ENCODE measurements around the gene SPTBN5.

SPTBN5 gene

DNA sequence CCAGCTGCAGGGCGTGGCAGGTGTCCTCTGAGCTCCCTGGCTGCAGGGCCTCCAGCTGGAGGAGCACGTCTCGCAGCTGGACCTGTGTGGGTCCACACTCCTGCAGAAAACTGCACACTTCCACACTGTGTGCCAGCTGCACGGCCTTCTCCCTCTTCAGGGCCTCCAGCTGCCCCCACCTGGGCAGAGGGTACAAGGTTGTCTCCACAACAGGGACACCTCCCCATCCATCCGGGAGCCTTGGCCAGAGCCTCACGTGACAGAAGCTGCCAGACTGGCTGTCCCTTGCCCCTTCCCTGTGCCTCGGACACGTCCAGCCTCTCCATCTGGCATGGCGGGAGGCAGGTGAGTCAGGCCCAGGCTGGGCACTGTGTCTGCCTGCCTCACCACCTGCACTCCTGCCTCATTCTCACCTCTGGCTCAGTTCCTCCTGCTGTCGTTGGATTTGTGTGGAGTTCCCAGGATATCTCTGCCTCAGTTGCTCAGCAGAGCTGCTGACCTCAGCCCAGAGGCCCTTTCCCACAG, 14.5 kb downstream of the SPTBN5 start:
- Histone ChIP-seq H3K9ac (ENCODE audit: low read depth, low read length) (no peak overlapping the region), H3K36me3 (ENCODE audit: control insufficient read depth, insufficient read depth, low read length) (no peaks in the 10 kb centered on the region), H3K9me3 (ENCODE audit: control insufficient read depth, insufficient read depth, low read length) (no peaks in the 10 kb centered on the region), H3K4me3 (ENCODE audit: low read depth, low read length) (no peak overlapping the region), H3K27me3 (ENCODE audit: control insufficient read depth, insufficient read depth, low read length) (peaks cover 28% of the 10 kb centered on the region), H3K4me1 (ENCODE audit: control insufficient read depth, insufficient read depth, low read length) (no peaks in the 10 kb centered on the region)

DNA sequence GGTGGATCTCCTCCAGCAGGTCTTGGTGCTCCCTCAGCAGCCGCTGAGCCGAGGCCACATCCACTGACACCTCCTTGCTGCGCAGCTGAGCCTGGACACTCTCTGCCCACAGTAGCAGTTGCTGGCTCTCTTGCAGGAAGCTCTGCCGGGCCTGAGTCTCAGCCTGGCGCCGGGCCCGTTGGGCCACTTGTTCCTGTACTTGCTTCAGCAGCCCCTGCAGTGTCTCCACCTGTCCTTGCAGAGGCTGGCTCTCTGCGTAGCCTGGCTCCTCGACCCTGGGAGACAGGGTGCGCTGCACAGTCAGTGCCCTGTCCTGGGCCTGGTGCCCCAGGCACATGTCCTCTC, 15.5 kb downstream of the SPTBN5 start:
- Histone ChIP-seq H3K36me3 (ENCODE audit: control insufficient read depth, insufficient read depth, low read length) (no peaks in the 10 kb centered on the region), H3K4me1 (ENCODE audit: control insufficient read depth, insufficient read depth, low read length) (no peaks in the 10 kb centered on the region), H3K9ac (ENCODE audit: low read depth, low read length) (no peak overlapping the region), H3K27me3 (ENCODE audit: control insufficient read depth, insufficient read depth, low read length) (peaks cover 25% of the 10 kb centered on the region), H3K4me3 (ENCODE audit: low read depth, low read length) (no peak overlapping the region), H3K9me3 (ENCODE audit: control insufficient read depth, insufficient read depth, low read length) (no peaks in the 10 kb centered on the region)

- Histone ChIP-seq H3K9ac (ENCODE audit: low read depth, low read length) (no peak overlapping the region), H3K4me1 (ENCODE audit: control insufficient read depth, insufficient read depth, low read length) (no peaks in the 10 kb centered on the region), H3K27me3 (ENCODE audit: control insufficient read depth, insufficient read depth, low read length) (peaks cover 20% of the 10 kb centered on the region), H3K36me3 (ENCODE audit: control insufficient read depth, insufficient read depth, low read length) (no peaks in the 10 kb centered on the region), H3K4me3 (ENCODE audit: low read depth, low read length) (no peak overlapping the region), H3K9me3 (ENCODE audit: control insufficient read depth, insufficient read depth, low read length) (no peaks in the 10 kb centered on the region)
Observed at GRCh38 chr15:41877631-41878354, 16.1 kb downstream of the SPTBN5 start.

DNA sequence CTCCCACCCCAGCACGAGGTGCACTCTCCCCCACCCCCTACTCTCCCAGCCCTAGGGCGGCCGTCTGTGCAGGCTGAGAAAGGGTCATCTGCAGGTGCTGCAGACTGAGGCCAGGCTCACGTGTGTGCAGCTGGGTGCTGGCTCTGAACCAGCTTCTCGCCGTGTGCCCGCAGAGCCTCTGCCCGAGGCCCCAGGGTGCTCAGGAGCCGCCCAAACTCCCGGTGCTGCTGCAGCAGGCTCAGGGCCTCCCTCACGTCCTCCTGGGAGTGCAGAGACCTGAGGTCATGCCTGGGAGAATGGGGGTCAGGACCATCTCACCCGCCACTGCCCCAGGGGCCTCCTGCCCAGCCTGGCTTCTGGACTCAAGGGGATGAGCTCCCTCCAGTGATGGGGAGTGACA, 17.2 kb downstream of the SPTBN5 start:
- H3K27me3 ChIP-seq (ENCODE audit: control insufficient read depth, insufficient read depth, low read length), result peaks cover 14% of the 10 kb centered on the region
- no peak overlapping the region for H3K4me3 ChIP-seq (ENCODE audit: low read depth, low read length)
- no peak overlapping the region for H3K9ac ChIP-seq (ENCODE audit: low read depth, low read length)
- H3K36me3 ChIP-seq (ENCODE audit: control insufficient read depth, insufficient read depth, low read length), result no peaks in the 10 kb centered on the region
- no peaks in the 10 kb centered on the region for H3K4me1 ChIP-seq (ENCODE audit: control insufficient read depth, insufficient read depth, low read length)
- H3K9me3 ChIP-seq (ENCODE audit: control insufficient read depth, insufficient read depth, low read length), result no peaks in the 10 kb centered on the region

DNA sequence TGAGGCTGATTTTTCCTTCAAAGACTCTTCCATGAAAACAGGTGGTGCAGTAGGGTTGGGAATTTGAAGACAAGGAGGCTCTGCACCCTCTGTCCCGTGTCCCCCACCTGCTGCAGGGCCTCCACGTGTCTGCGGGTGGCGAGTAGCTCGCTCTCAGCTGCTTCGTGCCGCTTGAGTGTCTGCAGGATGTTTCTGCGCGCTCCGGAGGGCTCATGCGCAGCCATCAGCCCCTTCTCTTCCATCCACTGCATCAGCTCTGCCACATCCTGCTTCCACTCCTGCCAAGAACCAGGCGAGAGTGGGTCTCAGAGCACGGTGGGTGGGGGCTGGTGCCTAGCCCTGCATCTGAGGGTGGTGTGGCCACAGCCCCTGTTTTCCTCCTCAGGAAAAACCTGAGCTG, 17.8 kb downstream of the SPTBN5 start:
- peaks cover 8% of the 10 kb centered on the region for H3K27me3 ChIP-seq (ENCODE audit: control insufficient read depth, insufficient read depth, low read length)
- no peak overlapping the region for H3K4me3 ChIP-seq (ENCODE audit: low read depth, low read length)
- no peak overlapping the region for H3K9ac ChIP-seq (ENCODE audit: low read depth, low read length)
- H3K4me1 ChIP-seq (ENCODE audit: control insufficient read depth, insufficient read depth, low read length), result no peaks in the 10 kb centered on the region
- no peaks in the 10 kb centered on the region for H3K36me3 ChIP-seq (ENCODE audit: control insufficient read depth, insufficient read depth, low read length)
- no peaks in the 10 kb centered on the region for H3K9me3 ChIP-seq (ENCODE audit: control insufficient read depth, insufficient read depth, low read length)

DNA sequence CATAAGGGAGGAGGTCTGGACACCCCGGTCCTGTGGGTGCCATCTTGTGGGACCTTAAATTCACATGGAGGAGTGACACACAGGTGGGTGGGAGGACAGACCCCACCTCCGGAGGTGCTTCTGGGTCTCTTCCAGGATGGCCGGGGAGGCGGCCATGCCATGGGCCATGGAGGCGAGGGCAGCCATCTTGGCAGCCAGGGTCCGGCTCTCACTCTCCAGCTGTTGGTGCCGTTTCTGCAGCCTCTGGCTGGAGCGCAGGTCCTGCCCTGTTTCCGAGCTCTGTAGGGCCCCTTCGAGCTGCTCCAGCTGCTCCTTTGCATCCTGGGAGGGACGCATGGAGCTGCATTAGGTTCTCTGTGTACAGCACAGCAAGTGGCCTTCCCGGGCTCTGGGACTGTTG, 19.1 kb downstream of the SPTBN5 start:
- no peaks in the 10 kb centered on the region for H3K36me3 ChIP-seq (ENCODE audit: control insufficient read depth, insufficient read depth, low read length)
- no peaks in the 10 kb centered on the region for H3K9me3 ChIP-seq (ENCODE audit: control insufficient read depth, insufficient read depth, low read length)
- H3K4me1 ChIP-seq (ENCODE audit: control insufficient read depth, insufficient read depth, low read length), result no peaks in the 10 kb centered on the region
- H3K27me3 ChIP-seq (ENCODE audit: control insufficient read depth, insufficient read depth, low read length), result peaks cover under 1% of the 10 kb centered on the region
- H3K9ac ChIP-seq (ENCODE audit: low read depth, low read length), result no peak overlapping the region
- H3K4me3 ChIP-seq (ENCODE audit: low read depth, low read length), result no peak overlapping the region

DNA sequence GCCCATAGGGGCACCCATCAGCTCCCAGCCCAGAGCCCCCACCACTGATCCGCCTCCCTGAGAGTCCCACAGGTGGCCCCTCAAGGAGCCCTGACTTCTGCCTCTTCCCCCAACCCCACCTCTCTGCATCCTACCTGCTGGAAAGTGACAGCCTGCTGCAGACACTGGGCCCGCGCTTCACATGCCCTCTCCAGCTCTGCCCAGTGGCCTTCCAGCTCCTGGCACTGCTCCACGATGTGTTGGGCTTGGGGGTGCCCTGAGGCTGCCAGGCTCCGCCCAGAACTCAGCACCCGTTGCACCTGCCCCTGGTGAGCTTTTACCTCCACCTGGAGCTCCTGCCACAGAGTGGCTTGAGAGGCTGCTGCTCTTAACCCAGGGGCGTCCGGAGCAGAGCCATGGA, 20.1 kb downstream of the SPTBN5 start:
- Histone ChIP-seq H3K4me1 (ENCODE audit: control insufficient read depth, insufficient read depth, low read length) (no peaks in the 10 kb centered on the region), H3K9me3 (ENCODE audit: control insufficient read depth, insufficient read depth, low read length) (no peaks in the 10 kb centered on the region), H3K9ac (ENCODE audit: low read depth, low read length) (no peak overlapping the region), H3K36me3 (ENCODE audit: control insufficient read depth, insufficient read depth, low read length) (no peaks in the 10 kb centered on the region), H3K27me3 (ENCODE audit: control insufficient read depth, insufficient read depth, low read length) (no peaks in the 10 kb centered on the region), H3K4me3 (ENCODE audit: low read depth, low read length) (no peak overlapping the region)

- no peaks in the 10 kb centered on the region for H3K4me1 ChIP-seq (ENCODE audit: control insufficient read depth, insufficient read depth, low read length)
- no peak overlapping the region for H3K4me3 ChIP-seq (ENCODE audit: low read depth, low read length)
- no peaks in the 10 kb centered on the region for H3K27me3 ChIP-seq (ENCODE audit: control insufficient read depth, insufficient read depth, low read length)
- no peaks in the 10 kb centered on the region for H3K9me3 ChIP-seq (ENCODE audit: control insufficient read depth, insufficient read depth, low read length)
- H3K9ac ChIP-seq (ENCODE audit: low read depth, low read length), result no peak overlapping the region
- no peaks in the 10 kb centered on the region for H3K36me3 ChIP-seq (ENCODE audit: control insufficient read depth, insufficient read depth, low read length)
Observed at GRCh38 chr15:41872166-41872747, 21.6 kb downstream of the SPTBN5 start.

DNA sequence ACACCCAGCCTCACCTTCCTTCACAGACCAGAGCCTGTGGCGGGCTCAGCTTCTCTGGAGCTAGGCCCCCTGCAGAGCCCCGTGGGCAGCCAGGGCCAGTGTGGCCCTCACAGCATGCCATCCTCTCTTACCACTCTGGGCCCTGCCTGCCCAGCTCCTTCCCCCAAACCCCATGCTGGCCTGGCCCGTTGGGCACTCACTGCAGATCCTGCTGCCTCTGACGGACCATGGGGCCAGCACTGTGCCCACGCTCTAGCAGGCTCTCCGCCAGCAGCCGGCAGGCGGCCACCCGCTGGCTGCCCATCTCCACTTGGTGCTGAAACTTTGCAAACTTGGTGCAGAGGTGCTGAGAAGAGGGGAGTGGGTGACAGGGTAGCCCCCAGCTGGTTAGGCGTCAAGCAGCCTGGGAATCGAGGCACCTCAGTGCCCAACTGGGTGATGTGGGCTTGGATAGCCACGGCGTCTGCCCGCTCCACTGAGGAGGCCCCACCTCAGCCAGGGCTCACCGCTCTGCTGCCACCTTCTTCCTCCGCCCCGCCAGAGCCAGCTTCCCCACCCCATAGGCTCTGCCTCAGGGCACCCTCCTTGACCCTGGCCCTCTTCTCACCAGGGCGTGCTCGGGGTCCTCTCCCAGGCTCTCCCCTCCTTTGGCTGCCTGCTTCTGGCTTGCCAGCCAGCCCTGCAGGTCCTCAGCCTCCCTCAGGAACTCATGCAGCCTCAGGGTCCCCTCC, 22.5 kb downstream of the SPTBN5 start:
- Histone ChIP-seq H3K4me1 (ENCODE audit: control insufficient read depth, insufficient read depth, low read length) (no peaks in the 10 kb centered on the region), H3K4me3 (ENCODE audit: low read depth, low read length) (no peak overlapping the region), H3K9ac (ENCODE audit: low read depth, low read length) (no peak overlapping the region), H3K9me3 (ENCODE audit: control insufficient read depth, insufficient read depth, low read length) (no peaks in the 10 kb centered on the region), H3K36me3 (ENCODE audit: control insufficient read depth, insufficient read depth, low read length) (no peaks in the 10 kb centered on the region), H3K27me3 (ENCODE audit: control insufficient read depth, insufficient read depth, low read length) (no peaks in the 10 kb centered on the region)

DNA sequence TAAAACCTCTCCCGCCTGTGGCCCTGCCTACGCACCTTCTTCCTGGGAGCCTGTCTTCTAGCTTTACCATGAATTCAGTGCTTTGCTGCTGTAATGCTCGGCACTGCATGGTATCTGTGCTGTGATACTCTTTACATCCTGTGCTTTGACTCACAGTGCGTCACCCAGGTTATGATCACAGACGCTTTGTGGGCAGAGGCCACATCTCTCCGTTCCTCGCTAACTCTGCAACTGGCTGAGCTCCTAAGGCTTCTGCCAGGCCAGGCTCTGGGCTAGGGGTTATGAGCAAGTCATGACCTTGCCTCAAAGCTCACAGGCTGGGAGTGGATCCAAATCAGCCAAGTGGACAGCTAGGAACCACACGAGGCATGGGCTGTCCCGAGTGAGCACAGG, 23.2 kb downstream of the SPTBN5 start:
- no peak overlapping the region for H3K9ac ChIP-seq (ENCODE audit: low read depth, low read length)

DNA sequence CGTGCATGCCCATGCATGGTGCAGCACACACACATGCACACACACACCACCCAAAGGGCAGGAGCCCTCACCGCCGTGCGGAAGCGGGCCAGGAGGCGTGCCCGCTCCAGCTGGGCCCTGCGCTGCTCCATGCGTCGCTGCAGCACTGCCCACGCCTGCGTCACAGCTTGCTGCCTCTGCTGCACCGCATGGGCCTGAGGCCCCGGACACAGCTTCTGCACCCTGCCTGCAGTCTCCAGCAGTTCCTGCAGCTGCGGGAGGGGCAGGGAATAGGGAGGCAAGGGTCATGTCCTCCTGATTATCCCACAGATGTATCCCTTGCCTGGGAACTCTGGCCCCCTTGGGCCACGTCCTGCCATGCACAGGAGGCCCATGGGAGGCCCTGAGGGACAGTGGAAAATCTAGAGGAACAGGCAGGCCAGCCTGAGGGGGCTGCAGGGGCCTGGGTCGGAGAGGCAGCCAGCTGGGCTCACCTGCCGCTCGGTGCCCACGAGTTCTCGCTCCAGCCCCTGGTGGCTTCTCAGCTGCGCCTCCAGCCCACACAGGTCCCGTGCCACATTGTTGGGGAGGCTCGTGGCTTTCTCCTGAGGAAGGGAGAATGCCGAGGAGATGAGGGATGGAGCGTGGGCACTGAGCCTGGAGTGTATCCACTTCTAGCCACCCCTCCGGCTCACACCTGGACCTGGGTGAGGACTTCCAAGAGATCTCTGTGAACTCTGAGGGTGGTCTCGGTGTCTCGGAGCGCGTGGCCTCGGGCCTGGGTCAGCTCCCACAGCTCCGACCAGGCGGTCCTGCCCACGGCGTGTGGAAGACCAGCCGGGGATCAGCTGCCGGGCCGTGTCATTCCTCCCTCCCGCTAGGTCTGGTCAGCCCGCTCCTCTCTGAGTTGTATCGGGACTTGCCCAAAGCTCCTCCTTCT, 23.8 kb downstream of the SPTBN5 start:
- Histone ChIP-seq H3K36me3 (ENCODE audit: control insufficient read depth, insufficient read depth, low read length) (no peaks in the 10 kb centered on the region), H3K4me3 (ENCODE audit: low read depth, low read length) (no peak overlapping the region), H3K9me3 (ENCODE audit: control insufficient read depth, insufficient read depth, low read length) (no peaks in the 10 kb centered on the region), H3K27me3 (ENCODE audit: control insufficient read depth, insufficient read depth, low read length) (no peaks in the 10 kb centered on the region), H3K4me1 (ENCODE audit: control insufficient read depth, insufficient read depth, low read length) (no peaks in the 10 kb centered on the region), H3K9ac (ENCODE audit: low read depth, low read length) (no peak overlapping the region)

More for the DNA sequence above, 23.2 kb downstream of the SPTBN5 start:
- no peak overlapping the region for H3K4me3 ChIP-seq (ENCODE audit: low read depth, low read length)
- no peaks in the 10 kb centered on the region for H3K4me1 ChIP-seq (ENCODE audit: control insufficient read depth, insufficient read depth, low read length)
- no peaks in the 10 kb centered on the region for H3K9me3 ChIP-seq (ENCODE audit: control insufficient read depth, insufficient read depth, low read length)
- no peaks in the 10 kb centered on the region for H3K36me3 ChIP-seq (ENCODE audit: control insufficient read depth, insufficient read depth, low read length)
- no peaks in the 10 kb centered on the region for H3K27me3 ChIP-seq (ENCODE audit: control insufficient read depth, insufficient read depth, low read length)
